HUES64 (cell line): ENCODE measurements around the gene ARFGAP1.

Experiments
- H3K27ac ChIP-seq: 2 replicates; pipeline ENCODE4 v1.7.0; 2013; ENCODE audit warnings: low read depth, low read length, inconsistent platforms
- H3K27me3 ChIP-seq: 2 replicates; pipeline ENCODE4 v1.6.1; 2013; ENCODE audit warnings: mild to moderate bottlenecking, low read length; ENCODE audit not compliant: insufficient read depth
- H3K36me3 ChIP-seq: 2 replicates; pipeline ENCODE4 v1.6.1; 2013; ENCODE audit warnings: mild to moderate bottlenecking, low read length; ENCODE audit not compliant: insufficient read depth
- H3K4me1 ChIP-seq: 2 replicates; pipeline ENCODE4 v1.6.1; 2013; ENCODE audit warnings: mild to moderate bottlenecking, low read length, moderate library complexity; ENCODE audit not compliant: insufficient read depth
- H3K4me3 ChIP-seq: 2 replicates; pipeline ENCODE4 v1.5.1; 2013; ENCODE audit warnings: mild to moderate bottlenecking, low read length, moderate library complexity
- H3K9ac ChIP-seq: 2 replicates; pipeline ENCODE4 v1.6.1; 2013; ENCODE audit warnings: mild to moderate bottlenecking, low read depth, low read length
- H3K9me3 ChIP-seq: 2 replicates; pipeline ENCODE4 v1.6.1; 2013; ENCODE audit warnings: low read depth, low read length; ENCODE audit not compliant: insufficient read depth
- whole genome bisulfite sequencing: fragments of 150-250, 120-280 bp; methylation state at CpG from one replicate; pipeline ENCODE4 v1.1.7; 2013; ENCODE audit warnings: missing lambda C conversion rate; 5-methylcytosine and 5-hydroxymethylcytosine counted together

Gene ARFGAP1

DNA sequence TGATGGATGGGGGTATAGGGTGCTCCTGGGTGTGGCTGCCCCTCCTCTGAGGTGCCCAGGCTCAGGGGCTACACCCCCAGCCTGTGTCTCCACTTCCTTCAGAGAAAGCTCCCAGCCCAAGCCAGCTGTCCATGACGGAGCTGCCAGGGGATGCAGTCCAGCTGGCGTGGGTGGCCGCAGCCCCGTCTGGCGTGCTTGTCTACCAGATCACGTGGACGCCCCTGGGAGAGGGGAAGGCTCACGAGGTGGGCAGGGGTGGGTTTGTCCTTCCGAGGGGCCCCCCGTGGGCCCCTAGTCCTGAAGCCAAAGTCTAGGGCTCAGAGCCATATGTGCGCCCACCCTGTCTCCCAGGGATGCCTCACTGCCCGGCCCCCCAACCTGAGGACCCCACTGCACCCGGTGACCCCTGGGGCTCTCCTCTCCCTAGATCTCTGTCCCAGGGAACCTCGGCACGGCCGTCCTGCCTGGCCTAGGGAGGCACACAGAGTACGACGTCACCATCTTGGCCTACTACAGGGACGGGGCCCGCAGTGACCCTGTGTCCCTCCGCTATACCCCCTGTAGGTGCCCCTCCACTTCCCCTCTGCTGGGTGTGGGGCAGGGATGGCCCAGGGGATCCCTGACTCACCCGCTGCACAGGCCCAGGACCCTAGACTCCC, 40.2 kb downstream of the ARFGAP1 start:
- whole genome bisulfite sequencing: 90% methylated on average over 22 of the region's 22 CpGs
- H3K4me1 ChIP-seq: no peaks in the 10 kb centered on the region
- H3K36me3 ChIP-seq: no peaks in the 10 kb centered on the region

DNA sequence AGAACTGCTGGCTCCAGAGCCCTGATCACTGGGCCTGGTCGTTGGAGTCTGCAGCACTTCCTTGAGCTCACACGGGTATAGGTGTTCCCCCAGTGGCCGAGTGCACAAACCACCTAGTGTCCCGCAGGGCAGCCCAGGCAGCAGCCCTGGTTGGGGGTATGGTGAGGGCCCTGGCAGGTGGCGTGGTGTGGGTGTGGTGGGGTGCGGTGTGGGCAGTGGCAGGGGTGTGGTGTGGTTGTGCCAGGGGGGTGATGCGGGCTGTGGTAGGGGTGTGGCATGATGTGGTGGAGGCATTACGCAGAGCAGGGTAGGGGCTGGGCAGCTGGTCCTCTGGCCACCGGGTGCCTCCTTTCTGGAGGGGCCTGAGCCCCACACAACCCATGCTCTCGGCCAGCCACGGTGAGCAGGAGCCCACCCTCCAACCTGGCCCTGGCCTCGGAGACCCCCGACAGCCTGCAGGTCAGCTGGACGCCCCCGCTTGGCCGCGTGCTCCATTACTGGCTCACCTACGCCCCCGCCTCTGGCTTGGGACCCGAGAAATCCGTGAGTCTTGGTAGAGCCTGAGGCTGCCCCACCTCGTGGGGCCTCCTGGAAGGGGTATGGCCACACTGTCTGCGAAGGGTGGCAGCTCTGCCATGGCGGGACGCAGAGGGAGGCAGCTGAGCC, 40.9 kb downstream of the ARFGAP1 start:
- H3K9ac ChIP-seq: no peak overlapping the region
- H3K27me3 ChIP-seq: no peaks in the 10 kb centered on the region
- H3K9me3 ChIP-seq: no peaks in the 10 kb centered on the region
- H3K36me3 ChIP-seq: no peaks in the 10 kb centered on the region
- WGBS: 88% methylated on average over 25 of the region's 25 CpGs
- H3K4me3 ChIP-seq: no peak overlapping the region
- no peaks in the 10 kb centered on the region for H3K4me1 ChIP-seq
- H3K27ac ChIP-seq: no peak overlapping the region

More for the DNA sequence above, 40.2 kb downstream of the ARFGAP1 start:
- no peaks in the 10 kb centered on the region for H3K27me3 ChIP-seq
- H3K9me3 ChIP-seq: no peaks in the 10 kb centered on the region
- no peak overlapping the region for H3K4me3 ChIP-seq
- H3K9ac ChIP-seq: no peak overlapping the region
- H3K27ac ChIP-seq: no peak overlapping the region

DNA sequence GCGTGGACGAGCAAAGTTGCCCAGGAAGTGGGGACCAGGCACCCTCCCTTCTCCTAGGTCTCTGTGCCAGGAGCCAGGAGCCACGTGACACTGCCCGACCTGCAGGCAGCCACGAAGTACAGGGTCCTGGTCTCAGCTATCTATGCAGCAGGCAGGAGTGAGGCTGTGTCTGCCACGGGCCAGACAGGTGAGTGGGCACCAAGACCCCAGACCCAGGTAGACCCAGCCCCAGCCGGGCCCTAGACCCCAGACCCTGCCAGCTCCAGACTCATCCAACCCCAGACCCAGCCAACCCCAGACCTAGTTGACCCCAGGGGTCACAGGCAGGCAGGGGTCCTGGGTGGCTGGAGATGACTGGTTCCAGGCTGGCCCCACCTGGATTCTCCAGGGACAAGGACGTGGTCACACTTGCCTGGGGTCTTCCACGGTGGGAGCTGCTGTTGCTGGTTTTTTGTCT, 41.4 kb downstream of the ARFGAP1 start:
- H3K4me3 ChIP-seq: no peak overlapping the region
- no peaks in the 10 kb centered on the region for H3K27me3 ChIP-seq
- WGBS: 87% methylated on average over 9 of the region's 9 CpGs
- no peaks in the 10 kb centered on the region for H3K9me3 ChIP-seq
- H3K4me1 ChIP-seq: no peaks in the 10 kb centered on the region
- H3K9ac ChIP-seq: no peak overlapping the region
- no peaks in the 10 kb centered on the region for H3K36me3 ChIP-seq
- no peak overlapping the region for H3K27ac ChIP-seq

DNA sequence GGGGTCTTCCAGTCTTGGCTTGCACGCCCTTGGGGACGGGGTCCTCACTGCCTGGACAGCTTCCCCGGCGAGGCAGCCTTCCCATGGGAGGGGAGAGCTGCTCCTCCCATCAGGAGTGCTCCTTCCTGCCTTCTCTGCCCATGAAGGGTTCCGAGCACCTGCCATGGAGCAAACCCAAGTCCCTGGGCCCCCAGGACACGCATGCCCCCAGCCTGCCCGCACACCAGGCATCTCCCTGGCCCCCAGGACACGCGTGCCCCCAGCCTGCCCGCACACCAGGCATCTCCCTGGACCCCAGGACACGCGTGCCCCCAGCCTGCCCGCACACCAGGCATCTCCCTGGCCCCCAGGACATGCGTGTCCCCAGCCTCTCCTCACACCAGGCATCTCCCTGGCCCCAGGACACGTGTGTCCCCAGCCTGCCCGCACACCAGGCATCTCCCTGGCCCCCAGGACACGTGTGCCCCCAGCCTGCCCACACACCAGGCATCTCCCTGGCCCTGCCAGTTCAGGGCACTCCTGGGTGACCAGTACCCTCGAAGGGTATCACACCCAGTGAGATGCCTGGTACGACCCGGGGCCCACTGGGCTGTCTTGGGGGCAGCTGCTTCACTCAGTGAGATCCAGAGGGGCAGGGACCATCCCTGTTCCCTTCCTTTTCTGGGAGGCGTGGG, 42.1 kb downstream of the ARFGAP1 start:
- H3K4me1 ChIP-seq: no peaks in the 10 kb centered on the region
- no peaks in the 10 kb centered on the region for H3K36me3 ChIP-seq
- WGBS: 90% methylated on average over 21 of the region's 21 CpGs
- no peaks in the 10 kb centered on the region for H3K9me3 ChIP-seq
- no peaks in the 10 kb centered on the region for H3K27me3 ChIP-seq
- H3K27ac ChIP-seq: no peak overlapping the region
- no peak overlapping the region for H3K4me3 ChIP-seq
- H3K9ac ChIP-seq: no peak overlapping the region

DNA sequence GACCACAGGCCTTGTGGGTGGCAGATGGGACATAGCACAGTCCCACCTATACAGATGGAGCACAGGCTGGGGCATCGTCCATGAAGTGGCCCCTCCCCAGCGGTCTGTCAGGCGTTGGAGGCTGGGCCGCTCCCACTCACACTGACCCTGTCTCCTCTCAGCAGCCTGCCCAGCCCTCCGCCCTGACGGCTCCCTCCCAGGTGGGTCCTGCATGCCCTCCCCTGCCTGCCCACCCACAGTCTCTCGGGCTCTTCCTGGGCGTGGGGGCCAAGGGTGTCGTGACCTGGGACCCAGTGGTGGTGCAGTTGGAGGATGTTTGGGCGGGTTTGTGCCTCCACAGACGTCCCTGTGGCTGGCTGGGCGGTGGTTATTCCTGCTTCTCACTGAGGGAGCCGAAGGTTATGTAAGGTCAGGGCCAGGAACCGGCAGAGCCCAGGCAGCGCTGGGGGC, 42.7 kb downstream of the ARFGAP1 start:
- Histone ChIP-seq H3K4me1 (no peaks in the 10 kb centered on the region), H3K36me3 (no peaks in the 10 kb centered on the region), H3K9me3 (no peaks in the 10 kb centered on the region), H3K4me3 (no peak overlapping the region), H3K27ac (no peak overlapping the region), H3K27me3 (no peaks in the 10 kb centered on the region), H3K9ac (no peak overlapping the region)
- 83% methylated on average over 15 of the region's 15 CpGs for WGBS

DNA sequence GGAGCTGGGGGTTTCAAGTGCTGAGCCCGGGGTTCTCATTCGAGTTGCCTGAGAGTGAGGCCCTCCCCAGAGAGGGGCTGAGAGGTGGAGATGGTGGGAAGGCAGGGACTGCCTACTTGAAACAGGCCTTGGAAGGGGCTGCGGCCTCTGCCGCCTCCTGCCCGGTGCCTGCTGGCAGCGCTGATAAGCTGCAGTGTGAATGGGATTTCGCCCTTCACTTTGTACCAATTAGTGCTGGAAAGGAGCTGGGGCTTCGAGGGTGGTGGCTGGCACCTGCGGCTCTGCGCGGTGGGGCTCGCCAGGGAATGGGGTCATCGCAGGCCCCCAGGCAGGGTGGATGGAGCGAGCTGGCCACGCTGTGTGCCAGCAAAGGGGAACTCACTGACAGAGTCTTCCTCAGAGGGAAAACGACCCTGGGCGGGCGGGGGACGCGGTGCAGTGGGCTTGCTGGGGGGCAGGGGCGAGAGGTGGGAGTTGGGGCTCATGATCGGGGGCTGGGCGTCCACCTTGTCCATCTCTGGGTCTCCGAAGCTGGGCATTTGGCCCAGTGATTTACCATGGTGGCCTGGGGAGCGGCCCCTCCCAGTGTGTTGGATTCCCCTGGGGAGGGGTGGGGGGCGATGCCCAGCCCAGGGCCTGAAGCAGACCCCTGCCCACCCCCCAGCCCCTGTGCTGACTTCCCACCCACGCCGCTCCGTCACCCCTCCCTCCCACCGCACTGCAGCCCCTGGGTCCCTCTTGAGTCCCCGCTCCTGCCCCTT, 43.3 kb downstream of the ARFGAP1 start:
- Histone ChIP-seq H3K9ac (no peak overlapping the region), H3K36me3 (no peaks in the 10 kb centered on the region), H3K9me3 (no peaks in the 10 kb centered on the region), H3K27me3 (no peaks in the 10 kb centered on the region), H3K27ac (no peak overlapping the region), H3K4me1 (no peaks in the 10 kb centered on the region), H3K4me3 (no peak overlapping the region)
- WGBS: 91% methylated on average over 31 of the region's 31 CpGs

DNA sequence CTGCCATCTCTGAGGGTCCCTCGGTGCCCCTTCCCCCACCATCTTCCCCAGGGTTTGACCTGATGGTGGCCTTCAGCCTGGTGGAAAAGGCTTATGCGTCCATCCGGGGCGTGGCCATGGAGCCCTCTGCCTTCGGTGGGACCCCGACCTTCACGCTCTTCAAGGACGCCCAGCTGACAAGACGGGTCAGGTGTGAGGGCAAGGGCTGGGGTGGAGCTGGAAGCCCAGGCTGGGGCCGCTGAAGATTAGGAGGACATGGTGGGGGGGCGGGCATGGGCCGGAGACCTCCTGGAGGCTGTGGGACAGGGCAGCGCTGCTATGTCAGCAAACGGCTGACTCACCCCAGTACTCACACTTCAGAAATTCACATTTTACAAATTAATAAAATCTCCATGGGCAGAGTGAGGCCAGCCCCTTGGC, 43.9 kb downstream of the ARFGAP1 start:
- Histone ChIP-seq H3K9me3 (no peaks in the 10 kb centered on the region), H3K27ac (no peak overlapping the region), H3K27me3 (no peaks in the 10 kb centered on the region), H3K4me1 (no peaks in the 10 kb centered on the region), H3K9ac (no peak overlapping the region), H3K4me3 (no peak overlapping the region), H3K36me3 (no peaks in the 10 kb centered on the region)
- 89% methylated on average over 14 of the region's 14 CpGs for WGBS

DNA sequence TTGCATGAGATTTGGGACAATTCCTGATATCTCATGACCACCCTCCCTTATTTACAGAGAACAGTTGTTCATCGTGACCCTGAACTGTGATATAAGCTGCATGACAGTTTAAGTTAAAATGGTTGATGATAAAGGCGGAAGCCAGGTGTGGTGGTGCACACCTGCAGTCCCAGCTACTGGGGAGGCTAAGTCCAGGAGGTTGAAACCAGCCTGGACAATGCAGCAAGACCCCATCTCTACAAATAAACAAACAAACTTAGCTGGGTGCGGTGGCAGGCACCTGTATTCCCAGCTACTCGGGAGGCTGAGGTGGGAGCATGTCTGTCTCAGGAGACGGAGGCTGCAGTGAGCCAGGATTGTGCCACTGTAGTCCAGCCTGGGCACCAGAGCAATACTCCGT, 44.4 kb downstream of the ARFGAP1 start:
- no peaks in the 10 kb centered on the region for H3K27me3 ChIP-seq
- 86% methylated on average over 5 of the region's 6 CpGs for WGBS

DNA sequence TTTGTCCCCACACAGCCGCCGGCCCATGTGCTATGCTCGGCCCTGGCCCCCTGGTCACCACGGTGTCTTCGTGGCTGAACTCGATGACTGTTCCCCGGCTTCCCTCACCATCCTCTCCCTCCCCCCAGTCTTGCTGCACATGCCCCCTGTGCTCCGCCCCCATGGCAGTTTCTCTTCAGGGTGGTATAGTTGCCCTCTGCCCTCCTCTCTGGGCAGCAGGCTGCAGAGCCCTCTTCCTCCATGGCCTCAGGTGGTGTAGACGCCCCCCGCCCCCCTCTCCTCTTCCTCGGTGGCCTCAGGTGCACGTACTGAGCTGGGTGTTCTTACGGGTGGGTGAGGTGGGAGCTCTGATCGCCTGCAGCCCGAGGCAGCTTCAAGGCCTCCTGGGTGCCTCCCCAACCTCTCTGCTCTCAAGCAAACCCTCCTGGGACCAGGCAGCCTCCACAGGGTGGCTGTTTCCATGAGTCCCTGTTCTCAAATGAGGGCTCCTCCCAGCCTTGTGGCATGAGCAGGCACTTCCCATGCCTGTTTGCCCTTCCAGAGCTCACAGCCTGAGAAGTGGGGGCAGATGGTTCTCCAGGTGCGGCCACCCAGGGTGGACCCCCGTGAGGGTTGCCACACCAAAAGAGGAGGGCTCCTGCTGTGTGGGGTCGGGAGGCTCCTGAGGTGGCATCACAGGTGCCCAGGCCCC, 45.1 kb downstream of the ARFGAP1 start:
- Histone ChIP-seq H3K4me3 (no peak overlapping the region), H3K9ac (no peak overlapping the region), H3K27me3 (no peaks in the 10 kb centered on the region), H3K27ac (no peak overlapping the region), H3K36me3 (no peaks in the 10 kb centered on the region), H3K9me3 (no peaks in the 10 kb centered on the region), H3K4me1 (no peaks in the 10 kb centered on the region)
- 88% methylated on average over 15 of the region's 18 CpGs for WGBS

More for the DNA sequence above, 44.4 kb downstream of the ARFGAP1 start:
- no peaks in the 10 kb centered on the region for H3K4me1 ChIP-seq
- no peak overlapping the region for H3K9ac ChIP-seq
- H3K4me3 ChIP-seq: no peak overlapping the region
- no peaks in the 10 kb centered on the region for H3K36me3 ChIP-seq
- no peak overlapping the region for H3K27ac ChIP-seq
- H3K9me3 ChIP-seq: no peaks in the 10 kb centered on the region

DNA sequence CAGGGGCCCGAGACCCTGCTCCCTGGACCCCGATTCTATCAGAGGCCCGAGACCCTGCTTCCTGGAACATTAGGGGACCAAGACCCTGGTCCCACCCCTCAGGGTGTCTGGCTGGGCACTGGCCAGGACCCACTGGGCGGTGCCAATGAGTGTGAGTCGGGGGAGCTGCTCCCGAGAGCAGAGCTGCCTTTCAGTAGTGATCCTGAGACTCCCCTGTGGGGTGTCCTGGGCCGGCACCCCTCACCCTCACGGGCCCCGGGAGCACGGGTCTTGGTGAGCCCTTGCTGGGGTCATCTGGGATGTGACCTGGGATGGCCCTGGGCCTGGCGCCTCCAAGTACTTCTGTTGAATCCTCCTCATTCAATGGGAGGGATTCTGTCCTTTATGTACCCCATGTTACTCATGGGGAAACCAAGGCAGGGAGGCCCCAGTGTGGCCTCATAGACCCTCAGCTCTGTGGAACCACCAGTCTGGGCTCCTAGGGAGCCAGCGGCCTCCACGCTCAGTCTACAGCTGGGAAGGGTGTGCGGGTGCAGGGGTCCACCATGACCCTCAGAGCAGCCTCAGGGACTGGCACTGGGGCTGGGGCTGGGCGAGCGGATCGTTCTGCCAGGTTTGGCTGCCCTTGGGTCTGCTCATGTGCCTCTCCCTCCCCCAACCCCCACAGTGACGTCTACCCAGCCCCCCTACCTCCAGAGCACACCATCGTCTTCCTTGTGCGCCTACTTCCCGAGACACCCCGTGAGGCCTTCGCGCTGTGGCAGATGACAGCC, 46.0 kb downstream of the ARFGAP1 start:
- Histone ChIP-seq H3K4me3 (no peak overlapping the region), H3K27ac (no peak overlapping the region), H3K9me3 (no peaks in the 10 kb centered on the region), H3K27me3 (no peaks in the 10 kb centered on the region), H3K36me3 (no peaks in the 10 kb centered on the region), H3K9ac (no peak overlapping the region), H3K4me1 (0 out of 2 replicates have a peak, but pooled peaks cover 4% of the 10 kb centered on the region)
- 92% methylated on average over 24 of the region's 24 CpGs for WGBS
